Measurements from ENCODE around the gene CBFA2T2. TPM values are rescaled to one million over a fixed set of nuclear protein-coding genes. Genes with fewer than 3 reads are reported as not detected.
"Not testable (repeated sequence)": the region's sequence is repeated elsewhere in the genome, so short reads cannot be mapped to it uniquely, and the experiment has no call there.

Gene CBFA2T2
- total RNA-seq, 1 experiment from 2014 or later: 6.7 TPM

GRCh38 chr20:33696448-33696847 is 206.6 kb downstream of the CBFA2T2 start:
- no peak for DNase-seq (ENCODE audit: low spot score)

DNA sequence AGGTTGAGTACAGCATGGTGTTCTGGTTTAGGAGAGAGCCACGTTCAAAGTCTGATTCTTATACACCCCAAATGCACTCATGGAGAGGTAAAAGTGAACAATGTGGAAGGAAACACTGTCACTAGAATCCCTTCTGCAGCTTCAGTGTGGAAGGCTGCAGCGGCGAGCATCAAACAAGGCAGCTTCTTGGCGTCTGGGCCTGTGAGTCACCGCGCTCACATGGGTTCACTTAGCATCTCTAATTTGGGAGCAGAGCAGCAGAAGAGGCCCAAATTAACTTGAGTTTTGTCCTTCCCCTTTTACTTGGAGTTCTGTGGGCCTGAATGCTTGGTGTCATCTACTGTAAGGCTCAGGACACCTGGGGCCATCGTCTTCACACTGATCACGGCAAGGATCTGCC is 207.2 kb downstream of the CBFA2T2 start:
- peak; percentile 58 for DNase-seq (ENCODE audit: low spot score)

GRCh38 chr20:33698966-33699365 is 209.1 kb downstream of the CBFA2T2 start:
- DNase-seq (ENCODE audit: low spot score): not testable (repeated sequence)

Other genes with a start within 250 kb of the CBFA2T2 start
- not detected in 2 replicates for gene BPIFB1, start 206.9 kb upstream of the CBFA2T2 start, total RNA-seq (2014; rRNA removed; shearing (Covaris generic))
- gene CDK5RAP1, start 88.6 kb upstream of the CBFA2T2 start, total RNA-seq (2014; rRNA removed; shearing (Covaris generic)): 54.3 and 94.3 TPM in 2 replicates
- 60.7 and 70.7 TPM in 2 replicates for gene SNTA1, start 46.3 kb upstream of the CBFA2T2 start, total RNA-seq (2014; rRNA removed; shearing (Covaris generic))
- 0.05 TPM in 1 of 2 replicates, not detected in the other for gene C20orf144, start 172.2 kb downstream of the CBFA2T2 start, total RNA-seq (2014; rRNA removed; shearing (Covaris generic))
- not detected in 2 replicates for gene ACTL10, start 176.8 kb downstream of the CBFA2T2 start, total RNA-seq (2014; rRNA removed; shearing (Covaris generic))
- 64.0 and 65.7 TPM in 2 replicates for gene NECAB3, start 184.3 kb downstream of the CBFA2T2 start, total RNA-seq (2014; rRNA removed; shearing (Covaris generic))
- 58.7 and 68.1 TPM in 2 replicates for gene E2F1, start 196.3 kb downstream of the CBFA2T2 start, total RNA-seq (2014; rRNA removed; shearing (Covaris generic))
- 10.2 and 11.2 TPM in 2 replicates for gene PXMP4, start 230.2 kb downstream of the CBFA2T2 start, total RNA-seq (2014; rRNA removed; shearing (Covaris generic))
- gene ZNF341, start 241.9 kb downstream of the CBFA2T2 start, total RNA-seq (2014; rRNA removed; shearing (Covaris generic)): 0.81 and 1.6 TPM in 2 replicates

All from A172 (cell line).